Activated T-helper 17 cell treated with anti-CD3 and anti-CD28 coated beads, Interleukin-2, amount 50 U/mL, for 72 hours (primary cell): Measurements from ENCODE around the gene VWA7. TPM values are rescaled to one million over a fixed set of nuclear protein-coding genes. Genes with fewer than 3 reads are reported as not detected.
A peak's percentile ranks its signal among the peaks of the same experiment; 100 is the strongest.

Source experiments
- ATAC-seq: fragments of 150-1000 bp; cut with Tn5 transposase; replicated peaks from 2 replicates; pipeline ENCODE4 v1.10.0; 2021; ENCODE audit warnings: mild to moderate bottlenecking, moderate library complexity
- H3K27ac Mint-ChIP-seq: one replicate; pipeline ENCODE4 v1.8.0; 2022; ENCODE audit warnings: mixed read lengths
- H3K27me3 Mint-ChIP-seq: one replicate; pipeline ENCODE4 v1.8.0; 2022; ENCODE audit warnings: mixed read lengths
- H3K36me3 Mint-ChIP-seq: one replicate; pipeline ENCODE4 v1.8.0; 2022; ENCODE audit warnings: low read depth, mild to moderate bottlenecking, mixed read lengths
- H3K4me1 Mint-ChIP-seq: one replicate; pipeline ENCODE4 v1.8.0; 2022; ENCODE audit warnings: mixed read lengths
- H3K4me3 Mint-ChIP-seq: one replicate; pipeline ENCODE4 v1.8.0; 2022; ENCODE audit warnings: mild to moderate bottlenecking, mixed read lengths
- H3K9me3 Mint-ChIP-seq: one replicate; pipeline ENCODE4 v1.8.0; 2022; ENCODE audit warnings: mixed read lengths
- total RNA-seq, 2 donors: library from RNA; stranded (reverse); gene quantifications; one replicate each; pipeline ENCODE4 v1.2.3, GENCODE V29; 2022

Gene VWA7
- total RNA-seq, 2 donors from 2014 or later: 2.9 to 4.2 TPM

DNA sequence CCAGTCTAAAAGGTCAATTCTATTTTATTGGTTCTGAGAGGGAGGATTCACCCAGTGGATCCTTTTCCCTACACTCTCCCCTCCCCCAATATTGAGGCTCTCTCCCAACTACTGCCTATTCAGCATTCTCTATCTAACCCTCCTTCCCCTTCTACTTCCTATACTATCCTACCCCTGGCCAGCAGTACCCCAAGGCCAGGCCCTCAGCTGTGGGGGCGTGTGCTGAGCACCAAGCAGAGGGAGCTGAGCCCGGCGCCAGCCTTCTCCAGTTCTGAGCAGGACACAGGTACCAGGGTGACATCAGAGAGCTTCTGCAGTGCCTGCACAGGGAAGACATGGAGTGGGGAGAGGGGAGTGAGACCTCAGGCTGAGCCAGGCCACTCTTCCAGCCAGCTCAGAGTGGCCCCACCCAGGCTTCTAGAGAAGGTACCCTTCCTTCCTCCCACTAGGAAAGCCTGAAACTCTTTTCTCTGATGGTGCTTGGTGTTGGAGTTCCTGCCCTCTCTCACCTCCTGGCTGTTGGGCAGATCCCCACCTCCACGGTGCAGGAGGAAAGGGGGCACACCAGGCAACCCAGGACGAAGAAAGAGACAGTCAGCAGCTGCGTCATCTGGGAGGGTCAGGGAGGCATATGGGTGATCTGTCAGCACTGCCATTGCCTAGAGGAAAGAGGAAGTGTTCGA is 50.0 kb downstream of the VWA7 start:
- Mint-ChIP-seq H3K4me3 (peak overlapping the region; percentile 53), H3K4me1 (peaks cover 28% of the 10 kb centered on the region), H3K9me3 (no peaks in the 10 kb centered on the region), H3K27ac (peak overlapping the region; percentile 40), H3K36me3 (peaks cover 49% of the 10 kb centered on the region), H3K27me3 (no peaks in the 10 kb centered on the region)
- ATAC-seq: no peak

DNA sequence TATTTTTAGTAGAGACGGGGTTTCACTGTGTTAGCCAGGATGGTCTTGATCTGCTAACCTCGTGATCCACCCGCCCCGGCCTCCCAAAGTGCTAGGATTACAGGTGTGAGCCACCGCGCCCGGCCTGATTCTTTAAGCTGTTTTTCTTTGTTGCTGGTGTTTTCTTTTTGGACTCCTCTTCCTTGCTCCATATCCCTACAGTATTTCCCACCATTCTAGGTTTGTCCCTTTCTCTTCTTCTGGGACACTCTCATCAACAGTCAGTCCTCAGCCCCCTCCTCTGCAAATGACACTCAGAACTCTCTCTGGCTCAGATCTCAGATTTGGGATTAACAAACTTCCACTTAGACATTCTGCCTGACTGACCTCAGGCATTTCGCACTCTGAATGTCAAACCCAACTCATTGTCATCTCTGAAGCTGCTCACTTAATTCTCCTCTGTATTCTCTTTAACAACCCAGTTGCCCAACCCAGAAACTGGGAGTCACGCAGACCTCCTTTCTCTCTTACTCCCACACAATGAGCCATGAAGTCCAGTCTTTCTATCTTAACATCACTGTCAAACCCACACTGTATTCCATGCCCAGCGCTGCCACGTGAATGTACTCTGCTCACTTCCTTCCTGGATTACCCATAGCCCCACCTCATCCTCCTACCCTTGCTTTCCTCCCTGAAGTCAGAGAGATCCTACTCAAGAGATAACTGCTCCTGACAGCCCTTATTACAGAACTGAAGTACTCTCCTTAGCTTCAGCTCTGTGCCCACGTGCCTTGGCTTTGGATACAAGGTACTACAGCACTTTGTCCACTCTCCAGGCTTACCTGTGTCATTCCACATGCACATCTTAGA is 51.4 kb downstream of the VWA7 start:
- ATAC-seq: peak; percentile 30
- Mint-ChIP-seq H3K4me3 (peak overlapping the region; percentile 0), H3K27ac (peak overlapping the region; percentile 35), H3K36me3 (peaks cover 35% of the 10 kb centered on the region), H3K9me3 (no peaks in the 10 kb centered on the region), H3K27me3 (no peaks in the 10 kb centered on the region), H3K4me1 (peaks cover 32% of the 10 kb centered on the region)

DNA sequence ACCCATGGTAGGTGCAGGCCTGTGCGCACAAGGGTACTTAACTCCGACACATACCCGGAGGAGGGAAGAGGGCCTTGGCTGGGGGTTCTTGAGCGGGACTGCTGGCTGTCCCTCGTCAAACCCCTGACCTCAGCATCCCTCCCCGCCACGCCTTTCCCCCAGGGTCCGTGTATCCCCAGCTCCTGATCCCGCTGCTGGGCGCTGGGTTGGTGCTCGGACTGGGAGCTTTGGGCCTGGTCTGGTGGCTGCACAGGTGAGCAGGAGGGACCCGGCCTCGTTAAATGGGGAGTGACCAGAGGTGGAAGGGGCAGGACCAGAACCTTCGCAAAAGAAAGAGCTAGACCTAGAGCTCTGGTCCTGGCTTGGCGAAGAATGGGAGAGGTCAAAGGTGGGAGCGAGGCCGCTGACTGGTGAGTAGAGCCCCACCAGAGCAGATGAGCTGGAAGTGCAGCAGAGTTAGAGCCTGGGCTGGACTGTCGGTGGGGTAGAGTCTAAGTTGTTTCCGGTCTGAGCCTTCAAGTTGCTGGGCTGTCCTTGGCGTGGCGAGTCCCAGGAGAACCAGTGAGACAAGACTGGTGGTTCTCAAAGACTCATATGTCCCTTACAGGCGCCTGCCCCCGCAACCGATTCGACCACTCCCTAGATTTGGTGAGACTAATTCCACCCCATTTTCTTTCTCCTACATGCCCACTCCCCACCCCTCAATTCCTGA is 53.0 kb downstream of the VWA7 start:
- H3K27ac Mint-ChIP-seq: no peak overlapping the region
- no peak overlapping the region for H3K4me3 Mint-ChIP-seq
- H3K27me3 Mint-ChIP-seq: no peaks in the 10 kb centered on the region
- ATAC-seq: no peak
- no peaks in the 10 kb centered on the region for H3K9me3 Mint-ChIP-seq
- H3K4me1 Mint-ChIP-seq: peaks cover 22% of the 10 kb centered on the region
- peaks cover 20% of the 10 kb centered on the region for H3K36me3 Mint-ChIP-seq

DNA sequence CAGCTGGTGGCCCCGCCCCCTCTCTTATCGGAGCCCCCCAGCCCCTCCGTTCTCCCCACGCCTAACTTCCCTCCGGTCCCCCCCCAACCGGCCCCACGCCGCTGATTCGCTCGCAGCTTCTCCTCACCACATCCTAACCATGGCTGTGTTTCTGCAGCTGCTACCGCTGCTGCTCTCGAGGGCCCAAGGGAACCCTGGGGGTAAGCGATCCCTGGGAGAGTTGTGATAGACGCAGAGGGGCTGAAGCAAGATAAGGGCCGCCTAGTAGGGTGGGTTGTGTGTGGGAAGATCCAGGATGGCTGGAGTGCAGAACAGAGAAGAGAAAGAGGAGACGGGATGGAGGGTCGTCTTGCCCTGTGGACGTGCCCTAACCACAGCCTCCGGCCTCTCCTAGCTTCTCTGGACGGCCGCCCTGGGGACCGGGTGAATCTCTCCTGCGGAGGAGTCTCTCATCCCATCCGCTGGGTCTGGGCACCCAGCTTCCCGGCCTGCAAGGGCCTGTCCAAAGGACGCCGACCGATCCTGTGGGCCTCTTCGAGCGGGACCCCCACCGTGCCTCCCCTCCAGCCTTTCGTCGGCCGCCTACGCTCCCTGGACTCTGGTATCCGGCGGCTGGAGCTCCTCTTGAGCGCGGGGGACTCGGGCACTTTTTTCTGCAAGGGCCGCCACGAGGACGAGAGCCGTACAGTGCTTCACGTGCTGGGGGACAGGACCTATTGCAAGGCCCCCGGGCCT is 53.7 kb downstream of the VWA7 start, which contains the start of gene MPIG6B:
MPIG6B (plus strand) TSS at position 129 of the 735 bp plus-strand sequence; CDS start at position 140, 11 bp downstream.
- H3K36me3 Mint-ChIP-seq: peaks cover 12% of the 10 kb centered on the region
- H3K4me3 Mint-ChIP-seq: no peak within 1 kb of the TSS
- no peak within 1 kb of the TSS for H3K27ac Mint-ChIP-seq
- peaks cover 20% of the 10 kb centered on the region for H3K4me1 Mint-ChIP-seq
- no peaks in the 10 kb centered on the region for H3K27me3 Mint-ChIP-seq
- ATAC-seq: no peak
- no peaks in the 10 kb centered on the region for H3K9me3 Mint-ChIP-seq

DNA sequence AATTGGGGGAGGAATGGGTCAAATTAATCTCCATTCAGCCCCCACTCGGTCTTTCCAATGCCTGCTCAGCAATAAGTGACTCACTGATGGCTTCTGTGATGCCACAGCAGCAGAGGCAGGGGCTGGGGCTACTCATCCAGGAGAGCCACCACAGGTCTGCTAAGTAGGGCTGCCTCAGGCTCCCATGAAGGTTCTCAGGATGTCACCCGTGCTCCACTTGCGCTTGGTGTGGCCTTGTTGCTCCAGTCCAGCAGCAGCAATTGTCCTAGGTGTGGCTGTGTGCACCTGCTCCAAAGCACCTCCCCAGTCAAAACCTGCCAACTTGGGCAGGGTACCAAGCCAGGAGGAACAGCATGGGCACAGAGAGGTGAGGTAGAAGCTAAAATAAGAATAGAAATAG is 55.0 kb downstream of the VWA7 start:
- Mint-ChIP-seq H3K4me1 (peaks cover 20% of the 10 kb centered on the region), H3K9me3 (no peaks in the 10 kb centered on the region), H3K36me3 (peaks cover 5% of the 10 kb centered on the region), H3K27me3 (no peaks in the 10 kb centered on the region), H3K4me3 (no peak overlapping the region), H3K27ac (no peak overlapping the region)
- no peak for ATAC-seq

DNA sequence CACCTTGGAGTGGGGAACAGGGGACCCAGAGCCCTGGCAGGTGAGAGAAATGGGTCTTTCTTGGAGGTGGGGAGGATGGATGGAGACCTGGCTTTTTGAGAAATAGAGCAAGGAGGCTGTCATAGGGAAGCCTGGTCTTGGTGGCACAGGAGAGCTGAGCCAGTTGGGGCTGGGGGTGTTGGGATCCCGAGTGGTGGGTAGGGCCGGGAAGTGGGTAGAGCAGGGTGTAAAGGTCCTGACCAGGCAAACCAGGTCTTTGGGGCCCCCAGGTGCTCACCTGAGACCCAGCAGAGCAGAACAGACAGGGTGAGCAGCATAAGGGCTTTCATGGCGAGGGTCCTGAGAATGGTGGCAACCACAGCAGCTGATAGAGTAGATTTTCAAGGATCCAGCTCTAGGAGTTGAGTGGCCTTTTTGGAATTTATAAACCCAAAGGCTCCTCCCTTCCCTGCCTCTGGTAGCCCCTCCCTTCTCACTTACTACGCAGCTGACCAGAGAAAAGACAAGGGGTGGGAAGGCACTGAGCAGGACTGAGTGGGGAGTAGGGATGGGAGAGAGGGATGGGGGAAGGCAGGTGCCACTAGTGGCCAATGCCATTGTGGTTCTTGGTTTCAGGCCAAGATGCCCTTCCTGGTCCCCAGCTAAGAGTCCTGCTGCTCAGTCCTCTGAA is 55.6 kb downstream of the VWA7 start, which contains the start of gene LY6G6C:
LY6G6C (minus strand) TSS at position 396 of the 670 bp plus-strand sequence; CDS start at position 329, 67 bp downstream.
- Mint-ChIP-seq H3K9me3 (no peaks in the 10 kb centered on the region), H3K4me3 (no peak within 1 kb of the TSS), H3K27ac (peak within 1 kb of the TSS; percentile 71), H3K36me3 (no peaks in the 10 kb centered on the region), H3K4me1 (peaks cover 15% of the 10 kb centered on the region), H3K27me3 (no peaks in the 10 kb centered on the region)
- no peak for ATAC-seq

DNA sequence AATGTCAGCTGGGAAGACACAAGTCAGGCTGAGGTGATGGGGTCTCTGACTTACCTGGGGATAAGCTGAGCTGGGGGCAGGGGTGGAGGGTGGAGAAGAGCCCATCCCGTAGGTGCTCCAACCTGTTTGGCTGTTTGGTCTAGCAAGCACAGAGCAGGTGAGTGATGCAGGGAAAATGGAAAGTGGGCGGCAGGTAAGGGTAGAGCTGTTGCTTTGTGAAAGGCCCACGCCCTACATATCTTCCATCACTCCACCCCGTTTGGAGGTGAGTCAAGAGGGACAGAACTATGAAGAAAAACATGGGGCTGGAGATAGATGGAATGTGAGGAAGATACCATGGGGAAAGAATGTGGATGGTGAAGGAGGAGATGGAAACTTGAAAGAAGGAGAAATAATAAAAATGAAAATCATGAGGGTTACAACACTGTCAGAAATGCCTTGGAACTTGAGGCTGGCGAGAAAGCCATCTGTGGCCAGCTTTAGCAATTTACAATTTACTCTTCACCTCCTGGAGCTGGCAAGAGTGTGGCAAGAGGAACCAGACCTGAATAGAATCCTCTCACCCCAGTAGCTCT is 56.8 kb downstream of the VWA7 start:
- no peaks in the 10 kb centered on the region for H3K27me3 Mint-ChIP-seq
- no peak overlapping the region for H3K27ac Mint-ChIP-seq
- no peak overlapping the region for H3K4me3 Mint-ChIP-seq
- H3K9me3 Mint-ChIP-seq: no peaks in the 10 kb centered on the region
- no peak for ATAC-seq
- peaks cover 5% of the 10 kb centered on the region for H3K4me1 Mint-ChIP-seq
- H3K36me3 Mint-ChIP-seq: no peaks in the 10 kb centered on the region

DNA sequence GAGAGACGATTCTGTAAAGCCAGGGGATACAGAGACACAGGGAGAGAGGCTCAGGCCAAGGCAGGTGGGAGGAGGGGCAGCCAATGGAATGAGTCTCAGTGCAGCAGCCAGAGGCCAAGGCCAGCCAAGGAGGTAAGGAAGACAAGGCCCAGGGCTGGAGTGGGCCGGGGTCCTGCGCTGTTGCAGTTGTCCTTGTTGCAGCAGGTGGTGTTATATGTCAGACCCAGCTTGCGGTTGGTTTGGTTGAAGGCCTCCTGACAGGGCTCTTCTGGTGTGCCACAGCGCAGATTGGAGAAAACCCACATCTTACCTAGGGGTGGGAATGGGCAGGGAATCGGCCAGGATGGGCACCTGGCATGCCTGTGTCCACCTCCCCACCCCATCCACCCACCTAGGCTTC is 58.1 kb downstream of the VWA7 start:
- Mint-ChIP-seq H3K4me3 (no peak overlapping the region), H3K4me1 (peaks cover 5% of the 10 kb centered on the region), H3K9me3 (no peaks in the 10 kb centered on the region), H3K36me3 (no peaks in the 10 kb centered on the region), H3K27ac (peak overlapping the region; percentile 50), H3K27me3 (no peaks in the 10 kb centered on the region)
- no peak for ATAC-seq

DNA sequence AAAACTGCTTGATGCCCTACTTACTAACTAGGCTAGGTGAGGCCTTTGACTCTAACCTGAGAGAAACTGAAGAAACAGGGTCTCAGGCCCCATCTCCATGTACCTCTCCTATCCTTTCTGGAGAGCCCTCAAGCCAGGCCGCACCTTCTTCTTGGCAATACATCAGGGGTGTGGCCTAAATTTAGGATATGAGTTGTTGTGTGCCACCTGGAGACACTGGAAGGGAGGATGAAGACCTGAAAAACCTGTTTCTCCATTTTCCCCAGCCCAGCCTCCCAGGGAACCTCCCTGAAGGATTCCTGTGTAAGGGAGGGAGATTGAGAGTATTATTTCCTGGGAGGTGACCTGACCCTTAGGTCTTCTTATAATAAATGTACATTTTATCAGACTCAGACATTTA is 58.9 kb downstream of the VWA7 start:
- Mint-ChIP-seq H3K36me3 (no peaks in the 10 kb centered on the region), H3K27ac (peak overlapping the region; percentile 50), H3K27me3 (no peaks in the 10 kb centered on the region), H3K9me3 (no peaks in the 10 kb centered on the region), H3K4me1 (peaks cover 5% of the 10 kb centered on the region), H3K4me3 (no peak overlapping the region)
- ATAC-seq: no peak

DNA sequence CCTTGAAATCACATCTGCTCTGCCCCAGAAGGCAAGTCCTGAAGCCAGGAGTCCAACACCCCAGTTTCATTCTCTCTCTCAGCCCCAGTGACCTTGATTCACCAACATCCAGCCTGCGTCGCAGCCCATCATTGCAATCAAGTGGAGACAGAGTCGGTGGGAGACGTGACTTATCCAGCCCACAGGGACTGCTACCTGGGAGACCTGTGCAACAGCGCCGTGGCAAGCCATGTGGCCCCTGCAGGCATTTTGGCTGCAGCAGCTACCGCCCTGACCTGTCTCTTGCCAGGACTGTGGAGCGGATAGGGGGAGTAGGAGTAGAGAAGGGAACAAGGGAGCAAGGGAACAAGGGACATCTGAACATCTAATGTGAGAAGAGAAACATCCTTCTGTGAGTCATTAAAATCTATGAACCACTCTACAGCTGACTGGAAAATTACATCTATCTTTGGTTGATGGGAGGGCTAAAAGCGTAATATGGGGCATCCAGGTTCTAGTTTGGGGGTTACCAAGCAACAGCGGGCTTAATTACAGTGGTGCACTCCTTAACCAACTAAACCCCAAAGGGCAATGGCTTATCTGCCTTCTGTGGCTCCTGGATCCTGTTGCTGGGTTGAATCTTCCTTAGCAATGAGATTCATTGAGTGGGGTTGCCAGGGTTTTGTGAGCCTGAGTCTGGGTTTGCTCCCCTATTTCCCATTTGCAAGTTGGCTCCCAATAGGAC is 59.5 kb downstream of the VWA7 start:
- no peaks in the 10 kb centered on the region for H3K9me3 Mint-ChIP-seq
- no peak overlapping the region for H3K27ac Mint-ChIP-seq
- no peak for ATAC-seq
- no peaks in the 10 kb centered on the region for H3K27me3 Mint-ChIP-seq
- peaks cover 5% of the 10 kb centered on the region for H3K4me1 Mint-ChIP-seq
- no peaks in the 10 kb centered on the region for H3K36me3 Mint-ChIP-seq
- H3K4me3 Mint-ChIP-seq: no peak overlapping the region
